PC-3 (cell line): Measurements from ENCODE around the gene UNC13C. TPM values are rescaled to one million over a fixed set of nuclear protein-coding genes. Genes with fewer than 3 reads are reported as not detected.

Source experiments
- ATAC-seq: fragments of 200-7000 bp; cut with Tn5 transposase; 2 replicates; pipeline ENCODE4 v1.9.1; 2020; ENCODE audit warnings: mild to moderate bottlenecking, moderate library complexity
- BruUV-seq: library from RNA; stranded (reverse); fragments of 400-500 nt; replicated peaks from 2 replicates; lab custom pipeline; 2021; lab: Mats Ljungman, UMichigan
- CTCF ChIA-PET: fragments of 300-600 bp; sonication (Branson Sonifier 250); formaldehyde crosslinking; loops from one replicate; lab custom pipeline; 2022; ENCODE audit warnings: antibody characterized with exemption; lab: Charles Lee
- POLR2A ChIA-PET: fragments of 300-600 bp; sonication (Branson Sonifier 250); formaldehyde crosslinking; loops from one replicate; lab custom pipeline; 2022; ENCODE audit warnings: antibody characterized with exemption; ENCODE audit not compliant: unreplicated experiment; lab: Charles Lee
- DNase-seq: peaks from one replicate; pipeline ENCODE4 v3.0.0-alpha.2; 2015
- H2AFZ ChIP-seq: fragments of 300-600 bp; sonication (generic); 2 replicates; pipeline ENCODE4 v1.6.0; 2016; ENCODE audit warnings: antibody characterized with exemption, low read length
- H3F3A ChIP-seq: fragments of 300-600 bp; sonication (generic); one replicate; pipeline ENCODE4 v1.6.0; 2017; ENCODE audit warnings: antibody characterized with exemption, low read length, control low read depth, mild to moderate bottlenecking; ENCODE audit not compliant: unreplicated experiment
- H3K27ac ChIP-seq: fragments of 300-600 bp; sonication (generic); 2 replicates; pipeline ENCODE4 v1.5.1; 2016; ENCODE audit warnings: mild to moderate bottlenecking, low read length
- H3K27me3 ChIP-seq: fragments of 300-600 bp; sonication (generic); 2 replicates; pipeline ENCODE4 v1.6.1; 2016; ENCODE audit warnings: low read length, mixed read lengths
- H3K36me3 ChIP-seq: fragments of 300-600 bp; sonication (generic); 2 replicates; pipeline ENCODE4 v1.6.1; 2016; ENCODE audit warnings: low read depth, mixed run types, low read length, mixed read lengths
- H3K4me1 ChIP-seq: fragments of 300-600 bp; sonication (generic); 2 replicates; pipeline ENCODE4 v1.5.1; 2016; ENCODE audit warnings: low read length; ENCODE audit not compliant: insufficient read depth
- H3K4me2 ChIP-seq: fragments of 300-600 bp; sonication (generic); 2 replicates; pipeline ENCODE4 v1.6.0; 2016; ENCODE audit warnings: low read length
- H3K4me3 ChIP-seq: fragments of 300-600 bp; sonication (generic); 2 replicates; pipeline ENCODE4 v1.5.1; 2016; ENCODE audit warnings: mild to moderate bottlenecking, low read length, mixed read lengths
- H3K79me2 ChIP-seq: fragments of 300-600 bp; sonication (generic); 2 replicates; pipeline ENCODE4 v1.6.1; 2017; ENCODE audit warnings: low read length, mixed read lengths
- H3K9ac ChIP-seq: fragments of 300-600 bp; sonication (generic); 2 replicates; pipeline ENCODE4 v1.6.0; 2016; ENCODE audit warnings: mild to moderate bottlenecking, low read length
- H3K9me2 ChIP-seq: fragments of 300-600 bp; sonication (generic); replicated peaks from 2 replicates; pipeline ENCODE4 v1.6.1; 2016; ENCODE audit warnings: mixed run types, low read length, mixed read lengths
- H3K9me3 ChIP-seq: fragments of 300-600 bp; sonication (generic); 2 replicates; pipeline ENCODE4 v1.6.1; 2016; ENCODE audit warnings: low read length, mixed read lengths
- H4K20me1 ChIP-seq: fragments of 300-600 bp; sonication (generic); 2 replicates; pipeline ENCODE4 v1.6.1; 2016; ENCODE audit warnings: low read length, mixed read lengths
- EZH2 ChIP-seq: fragments of 300-600 bp; sonication (generic); IDR thresholded peaks from one replicate; pipeline ENCODE4 v1.6.1; 2017; ENCODE audit warnings: antibody characterized with exemption, mild to moderate bottlenecking, low read length; ENCODE audit not compliant: unreplicated experiment
- EZH2phosphoT487 ChIP-seq: fragments of 300-600 bp; sonication (generic); IDR thresholded peaks from 2 replicates; pipeline ENCODE4 v1.6.1; 2018; ENCODE audit warnings: mild to moderate bottlenecking, antibody characterized with exemption, low read length, borderline replicate concordance
- intact Hi-C: fragments of 100-400 bp; cut with micrococcal nuclease; formaldehyde crosslinking; loops from 2 replicates; pipeline ENCODE4 v1.9.0; 2023
- total RNA-seq: library from RNA; depleted of rRNA; stranded (reverse); fragments of >200 nt; gene quantifications from 2 replicates; pipeline ENCODE4 v1.2.3, GENCODE V29; 2014
- TF ChIP-seq, protein P1 (sequence below): fragments of 300-600 bp; sonication (generic); conservative IDR thresholded peaks from 2 replicates; pipeline ENCODE4 v1.5.1; 2017; ENCODE audit warnings: antibody characterized with exemption, low read depth, mild to moderate bottlenecking, low read length

Gene UNC13C
- total RNA-seq, 1 experiment from 2014 or later, result not detected

DNA sequence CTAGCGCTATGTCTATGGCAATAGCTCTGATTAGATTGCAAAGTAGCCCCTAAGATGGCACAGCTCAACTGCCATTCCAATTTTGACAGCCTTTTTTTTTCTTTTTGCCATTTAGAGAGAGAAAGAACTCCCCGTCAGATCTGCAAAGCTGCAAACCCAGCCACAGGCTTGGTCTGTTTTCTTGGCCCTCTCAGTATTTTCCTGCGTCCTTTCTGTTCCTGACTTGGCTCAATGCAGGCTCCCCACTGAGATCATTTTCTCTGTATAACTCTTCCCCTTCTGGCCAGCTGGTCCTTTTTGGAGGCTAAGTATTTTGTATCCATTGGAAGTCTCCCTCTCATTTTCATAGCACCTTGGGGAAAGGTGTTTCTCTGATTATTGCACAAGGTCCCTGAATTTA, 386.7 kb downstream of the UNC13C start:
- Histone ChIP-seq H3F3A (no peaks in the 10 kb centered on the region), H3K9ac (no peak overlapping the region), H3K36me3 (no peaks in the 10 kb centered on the region), H3K9me2 (no peaks in the 10 kb centered on the region), H3K9me3 (no peaks in the 10 kb centered on the region), H3K4me3 (no peak overlapping the region), H3K4me1 (no peaks in the 10 kb centered on the region), H3K27me3 (no peaks in the 10 kb centered on the region), H4K20me1 (no peaks in the 10 kb centered on the region), H3K79me2 (no peaks in the 10 kb centered on the region), H3K4me2 (no peak overlapping the region), H2AFZ (no peak overlapping the region), H3K27ac (no peak overlapping the region)
- BruUV-seq, result no TSS peak
- ChIA-PET POLR2A (no interaction called here), CTCF (no interaction called here)
- DNase-seq (no peak), ATAC-seq (no peak)
- intact Hi-C loops, result no loop called here
- TF ChIP-seq, protein P1, sequence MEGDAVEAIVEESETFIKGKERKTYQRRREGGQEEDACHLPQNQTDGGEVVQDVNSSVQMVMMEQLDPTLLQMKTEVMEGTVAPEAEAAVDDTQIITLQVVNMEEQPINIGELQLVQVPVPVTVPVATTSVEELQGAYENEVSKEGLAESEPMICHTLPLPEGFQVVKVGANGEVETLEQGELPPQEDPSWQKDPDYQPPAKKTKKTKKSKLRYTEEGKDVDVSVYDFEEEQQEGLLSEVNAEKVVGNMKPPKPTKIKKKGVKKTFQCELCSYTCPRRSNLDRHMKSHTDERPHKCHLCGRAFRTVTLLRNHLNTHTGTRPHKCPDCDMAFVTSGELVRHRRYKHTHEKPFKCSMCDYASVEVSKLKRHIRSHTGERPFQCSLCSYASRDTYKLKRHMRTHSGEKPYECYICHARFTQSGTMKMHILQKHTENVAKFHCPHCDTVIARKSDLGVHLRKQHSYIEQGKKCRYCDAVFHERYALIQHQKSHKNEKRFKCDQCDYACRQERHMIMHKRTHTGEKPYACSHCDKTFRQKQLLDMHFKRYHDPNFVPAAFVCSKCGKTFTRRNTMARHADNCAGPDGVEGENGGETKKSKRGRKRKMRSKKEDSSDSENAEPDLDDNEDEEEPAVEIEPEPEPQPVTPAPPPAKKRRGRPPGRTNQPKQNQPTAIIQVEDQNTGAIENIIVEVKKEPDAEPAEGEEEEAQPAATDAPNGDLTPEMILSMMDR, result no peak

DNA sequence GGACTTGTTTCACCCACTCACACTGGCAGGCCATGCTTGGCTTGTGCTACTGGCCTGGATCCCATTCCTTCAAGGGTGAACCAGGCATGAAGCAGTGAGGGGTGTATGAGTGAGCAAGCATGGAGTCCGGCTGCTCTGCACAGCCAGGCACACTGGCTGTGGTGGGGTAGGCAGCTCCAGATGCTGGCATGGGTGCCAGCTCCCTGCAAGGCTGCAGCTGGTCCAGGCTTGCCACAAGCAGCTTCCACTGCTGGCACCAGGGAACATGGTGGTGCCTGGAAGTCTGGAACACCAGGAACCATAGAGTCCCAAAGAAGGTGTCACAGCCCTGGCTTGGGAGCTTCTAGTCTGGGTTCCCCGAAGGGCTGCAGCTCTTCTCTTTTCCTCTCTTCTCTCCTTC, 395.1 kb downstream of the UNC13C start:
- intact Hi-C loops, result no loop called here
- Histone ChIP-seq H3F3A (no peaks in the 10 kb centered on the region), H3K27me3 (no peaks in the 10 kb centered on the region), H3K4me2 (no peak overlapping the region), H3K4me3 (no peak overlapping the region), H3K27ac (no peak overlapping the region), H3K9me2 (no peaks in the 10 kb centered on the region), H3K36me3 (no peaks in the 10 kb centered on the region), H3K4me1 (no peaks in the 10 kb centered on the region), H3K9me3 (no peaks in the 10 kb centered on the region), H3K9ac (no peak overlapping the region), H3K79me2 (no peaks in the 10 kb centered on the region), H2AFZ (no peak overlapping the region), H4K20me1 (no peaks in the 10 kb centered on the region)
- DNase-seq (no peak), ATAC-seq (no peak)
- ChIA-PET POLR2A (no interaction called here), CTCF (no interaction called here)
- no TSS peak for BruUV-seq
- TF ChIP-seq EZH2 (no peak), EZH2phosphoT487 (no peak)
- TF ChIP-seq, protein P1, result no peak

DNA sequence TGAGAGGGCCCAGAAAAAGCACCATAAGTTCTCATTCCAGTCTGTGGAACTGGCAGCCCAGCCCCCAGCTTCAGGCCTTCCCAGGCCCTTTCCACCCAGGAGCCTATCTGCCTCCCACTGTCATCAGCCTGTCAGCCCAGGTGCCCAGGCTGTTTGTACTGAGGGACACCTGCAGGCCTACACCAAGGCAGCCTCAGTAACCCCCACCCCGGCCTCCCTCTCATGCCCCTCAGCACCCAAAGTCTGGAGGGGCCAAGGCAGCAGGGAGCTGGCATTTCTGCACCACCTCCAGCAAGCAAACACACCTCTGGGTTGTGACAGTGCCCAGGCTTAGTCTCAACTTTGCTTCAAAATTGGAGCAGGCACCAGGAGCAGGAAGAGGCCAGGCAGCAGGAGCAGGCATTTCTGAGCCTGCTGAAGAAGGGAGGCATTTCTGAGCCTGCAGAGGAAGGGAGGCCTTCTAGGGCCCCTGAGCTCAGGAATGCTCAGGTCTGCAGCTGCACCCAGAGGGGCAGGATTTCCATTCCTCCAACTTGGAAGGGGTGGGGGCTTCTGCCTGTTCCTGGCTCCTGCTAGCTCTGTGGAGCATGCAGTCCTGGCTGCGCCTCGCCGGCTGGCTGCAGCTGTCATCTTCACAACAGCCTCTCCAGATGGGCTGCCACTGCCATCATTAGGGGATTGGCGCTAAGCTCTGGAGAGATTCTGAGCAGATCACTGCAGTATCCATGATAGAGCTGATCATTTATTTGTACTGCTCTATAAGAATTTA, 396.1 kb downstream of the UNC13C start:
- no peaks in the 10 kb centered on the region for H3K9me2 ChIP-seq
- DNase-seq (no peak), ATAC-seq (no peak)
- H3K4me1 ChIP-seq, result no peaks in the 10 kb centered on the region
- H3K27me3 ChIP-seq, result no peaks in the 10 kb centered on the region
- H3K4me2 ChIP-seq, result no peak overlapping the region
- no TSS peak for BruUV-seq
- intact Hi-C loops, result no loop called here
- H3K36me3 ChIP-seq, result no peaks in the 10 kb centered on the region
- TF ChIP-seq EZH2 (no peak), EZH2phosphoT487 (no peak)
- TF ChIP-seq, protein P1, result no peak
- POLR2A ChIA-PET, result no interaction called here
- H3K9ac ChIP-seq, result no peak overlapping the region
- H3F3A ChIP-seq, result no peaks in the 10 kb centered on the region
- no peak overlapping the region for H3K27ac ChIP-seq
- H2AFZ ChIP-seq, result no peak overlapping the region
- no peaks in the 10 kb centered on the region for H3K79me2 ChIP-seq
- no peaks in the 10 kb centered on the region for H3K9me3 ChIP-seq
- CTCF ChIA-PET, result no interaction called here
- no peak overlapping the region for H3K4me3 ChIP-seq
- H4K20me1 ChIP-seq, result no peaks in the 10 kb centered on the region
